ENCODE measurements around the gene SRRM5.

- TF ChIP-seq CTCF (IDR thresholded peaks at IDR 0.05 in 2 of 3, conservative IDR thresholded peaks at IDR 0.05 in 1 of 3; ENCODE audit: borderline replicate concordance in 1 of 3, insufficient read depth in 1 of 3, low read depth in 2 of 3, low read length in 2 of 3) = no peak
- no peak for TF ChIP-seq POLR2A (IDR thresholded peaks at IDR 0.05; ENCODE audit: borderline replicate concordance, extremely low read depth, insufficient read depth, insufficient read length)
- TF ChIP-seq JUND (IDR thresholded peaks at IDR 0.05) = no peak
- no peak for TF ChIP-seq ZNF274 (IDR thresholded peaks at IDR 0.05; ENCODE audit: low read depth, low read length)
- TF ChIP-seq POLR2AphosphoS5 (IDR thresholded peaks at IDR 0.05; ENCODE audit: low read depth, low read length) = no peak; the same call in 1 of the 2 replicates
- TF ChIP-seq SP1 (IDR thresholded peaks at IDR 0.05; ENCODE audit: low read depth) = no peak
- TF ChIP-seq EZH2 (IDR thresholded peaks at IDR 0.05) = no peak
- TF ChIP-seq REST (IDR thresholded peaks at IDR 0.05; ENCODE audit: low read depth) = no peak
- no peak for TF ChIP-seq SRF (IDR thresholded peaks at IDR 0.05; ENCODE audit: low read depth)
Observed at GRCh38 chr19:43658494-43658893, 46.6 kb downstream of the SRRM5 start.

All from HCT116 (cell line).